Islet precursor cell (in vitro differentiated cells): ENCODE data around the gene XPO6.
"Not testable (repeated sequence)": the region's sequence is repeated elsewhere in the genome, so short reads cannot be mapped to it uniquely, and the experiment has no call there.

ENCODE experiments used
- DNase-seq: peaks from one replicate; pipeline ENCODE4 v3.0.0-alpha.2; 2018

XPO6 gene

DNA sequence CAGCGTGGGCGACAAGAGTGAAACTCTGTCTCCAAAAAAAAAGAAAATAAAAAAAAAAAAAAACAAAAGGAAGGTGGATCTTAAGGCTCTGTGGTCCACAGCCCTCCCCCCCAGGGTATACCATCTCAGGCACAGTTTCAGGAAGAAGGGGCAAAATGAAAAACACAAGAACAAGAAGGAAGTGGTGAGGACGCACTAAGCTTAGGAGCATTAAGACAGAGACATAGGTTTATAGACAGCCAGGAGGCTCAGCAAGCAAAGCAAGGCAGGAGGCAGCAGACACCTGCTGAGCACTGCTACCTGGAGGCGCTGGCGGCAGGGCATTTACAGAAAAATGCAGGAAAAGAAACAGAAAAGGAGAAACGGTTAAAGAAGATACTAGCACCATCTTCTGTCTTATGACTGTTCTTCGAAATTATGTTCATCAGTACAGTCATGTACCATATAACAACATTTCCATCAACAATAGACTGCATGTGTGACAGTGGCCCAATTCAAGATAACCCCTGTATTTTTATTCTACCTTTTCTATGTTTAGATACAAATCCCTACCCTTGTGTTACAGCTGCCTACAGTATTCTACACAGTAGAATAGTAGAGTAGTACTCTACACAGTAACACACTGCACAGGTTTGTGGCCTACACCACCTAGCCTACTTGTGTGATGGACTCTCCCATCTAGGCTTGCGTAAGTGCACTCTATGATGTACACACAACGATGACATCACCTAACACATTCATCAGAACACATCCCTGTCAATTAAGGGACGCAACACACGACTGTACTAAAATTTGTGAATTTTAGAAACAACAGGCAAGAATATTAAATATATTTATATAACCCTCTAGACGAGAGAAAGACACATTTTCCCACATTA lies 62.5 kb downstream of the XPO6 start:
- no peak for DNase-seq

DNA sequence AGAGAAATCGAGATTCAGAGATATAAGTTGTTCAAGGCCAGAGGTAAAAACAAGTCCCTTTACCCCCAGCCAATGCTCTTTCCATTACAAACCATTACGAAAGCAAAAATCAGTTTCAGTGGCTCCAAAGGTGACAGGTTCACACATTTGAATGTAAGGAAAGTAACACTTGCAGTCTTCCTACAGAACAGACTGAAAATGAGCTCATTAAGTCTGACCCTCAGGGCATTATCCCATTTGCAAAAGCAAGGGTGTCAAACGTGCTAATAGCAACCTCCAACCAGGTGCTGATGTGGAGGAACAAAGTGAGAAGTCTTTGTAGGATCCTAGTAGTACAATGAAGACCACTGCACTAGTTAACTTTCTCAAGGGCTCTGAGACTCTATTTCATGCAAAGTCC lies 65.2 kb downstream of the XPO6 start:
- DNase-seq = no peak

DNA sequence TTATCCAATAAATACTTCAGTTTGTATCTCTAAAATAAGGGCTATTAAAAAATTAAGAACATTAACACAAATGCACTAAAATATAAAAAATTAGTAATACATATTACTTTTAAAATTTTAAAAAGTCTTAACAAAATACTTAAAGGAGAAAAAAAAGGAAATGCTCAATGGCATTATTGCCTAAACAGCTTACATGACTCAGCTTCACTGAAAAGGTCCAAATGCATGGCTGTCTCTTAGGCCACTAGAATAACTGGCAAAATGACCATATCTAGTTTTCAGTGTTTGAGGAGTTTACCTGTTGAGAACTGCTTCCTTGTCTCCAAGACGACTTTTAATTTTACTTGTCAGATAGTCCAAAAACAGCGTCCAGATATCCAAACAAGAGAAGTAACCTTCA lies 66.0 kb downstream of the XPO6 start:
- DNase-seq = no peak

DNA sequence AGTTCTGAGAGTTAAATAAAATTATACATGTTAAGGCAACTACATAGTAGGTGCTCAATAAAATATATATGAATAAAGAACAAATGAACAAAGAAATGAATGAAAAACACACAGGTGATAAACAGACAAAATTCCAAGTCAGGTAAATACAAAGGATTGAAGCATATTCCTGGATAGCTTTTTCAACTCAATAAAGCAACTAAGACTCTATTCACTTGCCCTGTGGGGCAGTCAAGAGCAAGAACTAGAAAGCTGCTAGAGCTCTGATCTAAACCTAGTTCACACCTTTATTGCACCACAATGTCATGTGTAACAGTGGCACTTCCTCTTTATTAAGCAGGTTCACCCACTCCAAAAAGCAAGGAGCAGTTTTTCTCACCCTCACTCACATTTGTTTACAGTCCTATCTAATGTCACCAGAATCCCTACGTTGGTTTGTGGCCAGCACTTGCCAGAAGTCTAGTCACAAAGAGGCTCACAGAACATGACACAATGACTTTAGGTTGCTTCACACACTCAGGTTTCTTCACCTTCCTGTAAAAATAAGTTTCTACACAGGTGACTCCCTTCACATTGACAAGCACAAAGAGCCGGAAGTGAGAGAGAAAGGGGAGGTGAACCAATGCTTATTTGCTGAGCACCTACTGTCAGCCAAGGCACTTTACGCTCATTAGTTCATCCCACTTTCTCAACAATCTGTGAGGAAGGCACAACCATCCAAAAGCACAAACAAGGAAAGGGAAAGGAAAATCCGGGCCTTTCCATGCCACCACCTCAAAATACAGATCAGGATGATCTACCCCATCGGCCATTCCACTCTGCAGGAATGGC lies 70.8 kb downstream of the XPO6 start:
- no peak for DNase-seq

DNA sequence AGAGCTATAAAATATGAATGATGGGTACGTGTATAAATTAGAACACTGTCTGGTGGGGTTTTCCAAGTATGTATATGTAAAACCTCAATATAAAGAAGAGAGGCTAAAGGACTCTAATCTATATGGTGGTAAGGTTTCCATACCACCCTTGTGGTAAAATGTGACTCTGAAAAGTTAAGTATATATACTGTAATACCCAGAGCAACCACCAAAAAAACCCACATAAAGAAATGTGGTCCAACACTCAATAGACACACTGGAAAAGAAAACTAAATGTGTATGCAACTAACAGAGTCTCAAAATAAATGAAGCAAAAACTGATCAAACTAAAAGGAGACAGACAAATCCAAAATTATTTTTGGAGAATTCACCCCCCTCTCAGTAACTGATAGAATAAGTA lies 72.2 kb downstream of the XPO6 start:
- DNase-seq = no peak

DNA sequence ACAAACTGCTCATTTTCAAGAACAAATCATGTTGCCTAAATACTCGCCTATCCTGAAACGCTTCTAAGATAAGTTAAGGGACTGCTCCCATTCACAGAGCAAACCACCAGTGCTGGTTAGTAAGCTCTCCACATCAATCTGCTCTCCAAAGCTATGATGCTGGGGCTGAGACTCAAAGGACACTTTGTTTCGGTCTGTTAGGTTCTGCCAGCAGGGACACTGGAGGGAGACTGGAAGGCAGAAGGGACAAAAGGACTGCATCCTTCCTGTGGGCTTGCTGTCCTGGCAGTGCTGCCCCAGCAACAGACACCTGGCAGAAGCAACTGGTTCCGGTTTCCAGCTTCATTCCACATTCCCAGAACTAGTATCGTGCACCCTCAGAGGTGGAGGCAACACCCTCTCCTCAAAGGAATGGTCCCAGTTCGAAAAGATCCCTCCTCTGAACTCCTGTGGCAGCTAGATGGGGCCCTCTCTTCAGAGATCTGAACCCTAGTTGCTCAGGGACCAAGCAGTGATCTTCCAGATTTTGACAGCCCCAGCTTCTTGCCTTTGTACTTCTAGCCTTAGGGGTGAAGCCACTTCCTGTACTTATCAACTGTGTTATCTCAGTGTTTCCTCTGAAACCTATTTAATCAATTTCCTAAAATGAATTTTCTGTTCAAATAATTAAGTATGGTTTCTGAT lies 74.9 kb downstream of the XPO6 start:
- no peak for DNase-seq

DNA sequence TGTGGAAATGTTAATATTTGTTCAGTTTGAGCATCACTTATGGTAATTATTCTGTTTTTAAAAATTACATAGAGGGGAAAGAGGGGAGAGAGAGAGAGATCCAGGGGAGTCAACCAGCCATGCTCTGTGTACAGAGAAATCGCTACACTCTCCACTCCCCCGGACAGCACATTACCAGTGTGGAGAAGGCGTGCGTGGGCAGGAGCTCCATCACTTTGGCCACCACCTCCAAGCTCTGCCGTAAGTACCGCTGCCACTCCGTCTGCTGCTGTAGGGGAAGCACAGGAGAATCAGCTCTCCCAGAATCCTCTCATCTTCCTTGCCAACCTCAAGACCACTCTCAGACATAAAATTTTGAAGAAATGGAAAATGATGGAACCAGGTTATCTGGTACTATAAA lies 78.1 kb downstream of the XPO6 start:
- DNase-seq = no peak

DNA sequence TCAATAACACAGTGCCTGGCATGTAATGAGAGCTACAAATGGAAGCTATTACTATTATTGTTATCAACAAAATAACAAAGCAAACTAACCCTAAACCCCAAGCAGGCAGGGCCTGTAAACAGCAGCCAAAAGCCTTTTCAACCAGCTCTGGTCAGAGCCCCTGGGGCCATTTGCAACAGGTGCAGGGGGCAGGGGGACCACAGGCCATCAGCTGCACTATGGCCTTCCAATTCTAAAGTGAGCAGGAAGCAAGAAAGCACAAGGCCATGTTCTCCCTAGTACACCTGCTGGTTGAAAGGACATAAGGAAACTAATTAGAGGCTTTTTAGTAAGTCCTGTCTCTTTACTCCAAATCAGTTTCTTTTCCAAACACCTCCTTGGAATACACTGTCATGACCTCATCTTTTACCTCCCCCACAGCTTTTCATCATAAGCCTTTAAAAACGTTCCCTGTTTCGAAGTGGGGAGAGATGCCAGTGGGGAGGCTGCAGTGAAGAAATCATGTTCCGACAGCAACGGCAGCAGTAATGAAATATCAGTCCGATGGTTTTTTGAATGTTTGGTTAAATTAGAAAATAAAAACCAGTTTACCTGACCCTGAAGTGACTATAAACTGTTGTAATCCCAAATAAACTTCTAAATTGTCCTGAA lies 79.9 kb downstream of the XPO6 start:
- DNase-seq = no peak

DNA sequence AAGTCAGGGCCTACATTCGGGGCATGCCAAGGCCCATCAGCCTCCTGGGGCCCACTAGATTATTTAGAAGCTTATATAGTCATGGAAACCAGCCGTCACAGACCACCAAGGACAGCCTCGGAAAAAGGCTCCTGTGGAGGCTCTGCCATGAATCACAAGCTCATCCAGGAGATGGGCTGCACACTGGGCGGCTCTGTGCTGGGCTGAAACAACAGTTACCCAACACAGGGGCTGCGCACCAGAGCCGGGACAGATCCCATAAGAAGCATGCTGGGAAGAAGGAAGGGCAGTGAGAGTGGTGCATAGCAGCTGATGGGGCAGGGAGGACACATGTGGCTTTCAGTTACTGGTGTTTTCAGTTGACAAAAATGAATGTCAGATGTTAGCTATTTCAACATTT lies 80.6 kb downstream of the XPO6 start:
- no peak for DNase-seq

DNA sequence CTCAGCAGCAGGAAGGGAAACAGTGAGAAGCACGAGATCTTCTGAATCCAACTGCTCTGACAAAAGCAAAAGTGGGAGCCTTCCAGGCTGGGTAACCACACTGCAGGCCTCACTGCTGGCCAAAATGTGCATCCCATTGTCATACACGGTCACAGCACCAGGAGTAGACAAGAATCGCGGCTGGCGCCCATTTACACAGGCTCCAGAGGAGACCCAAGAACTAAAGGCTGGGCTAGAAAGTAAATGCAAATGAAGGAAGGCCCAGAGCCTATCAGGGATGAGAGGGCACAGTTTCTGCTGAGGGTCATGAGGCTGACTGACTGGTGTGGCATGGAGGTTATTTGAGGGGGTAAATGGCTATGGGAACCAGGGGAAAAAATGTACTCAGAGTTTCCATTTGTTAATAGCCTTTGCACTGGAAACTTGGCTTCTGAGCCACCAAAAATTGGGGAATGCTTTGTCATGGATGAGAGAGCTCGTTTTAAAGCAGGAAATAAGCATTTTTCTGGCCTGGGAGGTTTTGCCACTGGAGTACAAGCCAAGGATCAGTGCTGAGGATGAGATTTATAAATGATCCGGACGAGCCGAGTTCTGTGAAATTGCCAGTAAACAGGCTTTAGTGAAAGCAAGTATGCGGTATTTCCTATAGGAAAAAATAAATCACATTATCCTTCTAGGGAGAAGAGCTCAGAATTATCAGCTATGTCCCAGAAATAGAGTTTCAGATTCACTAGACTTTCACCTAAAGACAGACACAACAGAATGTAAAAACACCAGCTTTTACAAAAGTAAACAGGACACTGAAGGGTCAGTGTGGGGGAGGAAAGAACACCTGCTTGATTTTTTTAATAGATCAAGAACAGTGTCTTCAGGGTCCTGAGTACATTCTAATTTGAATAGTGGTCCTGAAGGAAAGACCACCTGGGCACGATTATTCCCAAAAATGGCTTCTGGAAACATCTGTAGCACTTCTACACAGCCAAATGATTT lies 81.4 kb downstream of the XPO6 start:
- no peak for DNase-seq

DNA sequence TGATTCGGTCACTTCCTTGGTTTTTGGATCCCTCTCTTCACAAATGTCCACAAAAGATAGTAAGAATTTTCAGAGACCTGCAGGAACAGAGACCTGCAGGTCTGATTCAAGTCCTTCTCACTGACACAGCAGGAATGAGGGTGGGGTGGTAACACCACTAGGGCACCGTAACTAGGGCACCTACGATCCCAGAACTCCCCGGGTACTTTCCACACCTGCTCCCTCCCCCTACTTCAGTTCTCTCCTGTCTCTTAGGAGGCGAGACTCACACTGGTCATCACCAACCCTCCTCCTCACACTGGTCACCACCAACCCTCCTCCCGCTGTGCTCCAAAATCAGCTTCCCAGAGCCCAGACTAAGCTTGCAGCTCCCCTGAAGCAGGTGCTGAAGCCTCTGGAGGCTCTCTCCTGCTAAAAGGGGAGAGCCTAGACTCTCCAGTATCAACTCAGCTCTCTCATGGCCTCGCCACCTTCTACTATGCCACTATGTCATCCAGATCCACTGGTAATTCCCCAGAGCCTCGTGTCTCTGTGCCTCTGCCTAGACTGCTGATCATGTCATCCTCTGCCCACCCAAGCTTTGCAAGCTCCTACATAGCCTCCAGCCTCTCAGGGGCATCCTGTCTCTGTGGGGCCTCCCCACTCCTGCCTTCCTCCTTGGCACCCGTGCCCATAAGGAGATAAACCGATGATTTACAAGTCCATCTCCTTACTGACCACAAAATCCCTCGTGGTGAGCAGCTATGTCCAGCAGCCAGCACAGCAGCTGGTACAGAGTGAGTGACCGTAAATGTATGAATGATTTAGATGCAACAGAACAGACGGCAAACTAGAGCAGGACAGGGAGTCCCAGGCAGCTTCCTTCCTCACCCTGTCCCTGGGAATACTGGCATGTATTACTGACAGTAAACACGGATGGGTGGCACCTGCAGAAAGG lies 84.8 kb downstream of the XPO6 start:
- DNase-seq = no peak

DNA sequence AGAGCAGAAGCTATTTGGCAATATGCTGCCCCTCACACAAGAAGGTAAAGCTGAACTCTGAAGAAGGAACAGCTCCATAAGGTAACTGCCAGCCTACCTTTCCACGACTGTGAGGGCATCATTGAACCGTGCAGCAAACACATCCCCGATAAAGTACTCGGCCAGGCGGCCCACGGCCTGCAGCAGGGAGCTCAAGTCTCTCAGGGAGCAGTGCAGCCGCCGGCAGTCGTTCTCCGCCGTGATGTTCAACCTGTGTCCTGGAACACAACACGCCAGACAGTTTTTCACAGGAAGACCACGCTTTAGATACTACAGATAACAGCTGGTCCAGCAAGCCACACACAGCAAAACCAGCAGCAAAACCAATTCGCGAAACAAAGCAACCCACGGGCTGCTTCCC lies 86.2 kb downstream of the XPO6 start:
- no peak for DNase-seq

DNA sequence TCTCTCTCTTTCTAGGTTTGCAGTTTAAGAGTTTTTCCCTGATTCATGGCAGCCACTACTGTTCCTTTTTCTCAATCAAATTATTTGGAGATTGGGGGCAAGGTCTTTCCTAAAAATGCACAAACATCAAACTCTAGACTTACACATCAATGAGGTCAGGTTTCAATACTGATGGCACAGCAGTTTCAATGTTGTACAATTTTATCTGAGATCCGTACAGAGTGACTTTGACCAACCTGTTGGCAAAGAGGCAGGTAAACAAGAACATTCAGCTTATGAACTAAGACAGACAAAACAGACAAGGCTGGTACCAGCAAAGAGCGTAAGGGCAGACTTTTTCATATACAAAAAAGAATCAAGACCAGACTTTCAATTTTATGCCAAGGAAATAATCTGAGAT lies 90.2 kb downstream of the XPO6 start:
- DNase-seq = no peak

DNA sequence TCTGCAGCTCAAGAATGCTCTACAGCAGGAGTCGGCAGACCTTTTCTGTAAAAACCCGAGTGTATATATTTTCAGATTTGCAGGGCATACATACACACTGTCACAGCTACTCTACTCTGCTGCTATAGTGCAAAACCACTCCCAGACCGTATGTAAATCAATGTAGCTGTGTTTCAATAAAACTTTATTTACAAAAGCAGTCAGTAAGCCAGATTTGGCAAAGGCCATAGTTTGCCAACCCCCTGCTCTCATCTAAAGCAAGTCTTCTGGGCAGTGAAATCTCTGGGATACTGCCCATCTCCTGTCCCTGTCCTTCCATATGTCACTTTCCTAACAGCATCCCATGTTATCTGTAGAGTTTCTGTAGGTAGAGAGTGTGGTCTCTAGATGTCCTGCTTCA lies 91.0 kb downstream of the XPO6 start:
- no peak for DNase-seq

DNA sequence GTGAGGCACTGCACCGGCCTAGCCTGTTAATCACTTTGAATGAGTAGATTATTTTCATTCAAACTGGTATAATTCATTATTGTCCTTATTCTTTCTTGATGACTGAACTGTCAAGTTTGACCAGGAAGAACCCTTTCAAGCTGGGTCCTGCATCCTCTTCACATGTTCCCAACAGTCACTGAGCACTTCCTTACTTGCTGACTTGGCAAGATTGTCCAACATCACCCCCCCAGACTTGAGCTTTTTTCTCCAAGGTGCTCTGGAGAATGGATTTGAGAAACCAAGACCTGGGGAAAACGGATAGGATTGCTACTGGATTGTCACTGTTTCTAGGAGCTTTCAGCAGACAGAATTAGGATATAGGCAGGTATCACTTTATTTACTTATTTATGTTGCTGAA lies 93.1 kb downstream of the XPO6 start:
- no peak for DNase-seq

DNA sequence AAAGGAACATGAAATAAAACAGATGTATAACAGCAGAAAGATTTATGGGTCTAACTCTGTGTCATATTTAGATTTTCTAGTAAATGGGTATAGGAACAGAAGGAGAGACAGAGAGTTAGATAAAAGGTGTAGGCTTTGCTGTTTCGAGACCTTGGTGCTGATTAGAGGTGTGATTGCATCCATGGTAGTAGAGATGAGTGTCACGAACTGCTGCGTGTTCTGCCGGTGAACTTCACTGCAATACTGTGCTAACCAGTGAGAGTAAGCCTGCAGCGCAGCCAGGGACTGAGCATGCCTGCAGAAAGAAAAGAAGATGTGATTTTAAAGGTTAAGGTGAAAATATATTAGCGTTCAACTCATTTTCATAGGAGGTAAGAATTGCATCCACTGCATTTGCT lies 94.6 kb downstream of the XPO6 start:
- no peak for DNase-seq

DNA sequence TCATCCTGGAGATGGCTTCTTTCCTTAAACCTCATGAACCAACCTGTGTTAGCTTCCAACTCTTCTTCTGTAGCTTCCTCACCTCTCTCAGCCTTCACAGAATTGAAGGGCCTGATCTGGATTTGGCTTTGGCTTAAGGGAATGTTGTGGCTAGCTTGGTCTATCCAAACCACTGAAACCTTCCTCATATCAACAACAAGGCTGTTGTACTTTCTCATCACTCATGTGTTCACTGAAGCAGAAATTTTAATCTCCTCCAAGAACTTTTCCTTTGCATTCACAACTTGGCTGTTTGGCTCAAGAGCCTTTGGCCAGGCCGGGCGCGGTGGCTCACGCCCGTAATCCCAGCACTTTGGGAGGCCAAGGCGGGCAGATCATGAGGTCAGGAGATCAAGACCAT lies 95.9 kb downstream of the XPO6 start:
- DNase-seq = not testable (repeated sequence)

DNA sequence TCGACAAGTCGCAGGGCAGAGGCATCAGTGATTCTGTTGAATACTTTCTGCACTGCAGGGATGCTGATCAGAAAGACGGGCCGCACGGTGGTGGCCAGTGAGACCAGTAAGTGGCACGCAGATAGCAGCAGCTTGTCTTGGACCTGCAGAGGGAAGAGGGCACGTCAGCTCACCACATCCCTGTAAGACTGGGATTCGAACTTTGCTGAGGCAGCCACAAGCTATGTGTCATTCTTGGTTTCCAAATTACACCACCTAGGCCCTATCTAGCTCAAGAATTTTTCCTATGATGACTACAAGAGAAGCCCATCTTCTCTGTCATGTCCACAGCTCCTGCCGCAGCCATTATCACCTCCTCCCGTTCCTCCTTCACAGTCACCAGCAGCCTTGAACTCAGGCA lies 98.9 kb downstream of the XPO6 start:
- no peak for DNase-seq

DNA sequence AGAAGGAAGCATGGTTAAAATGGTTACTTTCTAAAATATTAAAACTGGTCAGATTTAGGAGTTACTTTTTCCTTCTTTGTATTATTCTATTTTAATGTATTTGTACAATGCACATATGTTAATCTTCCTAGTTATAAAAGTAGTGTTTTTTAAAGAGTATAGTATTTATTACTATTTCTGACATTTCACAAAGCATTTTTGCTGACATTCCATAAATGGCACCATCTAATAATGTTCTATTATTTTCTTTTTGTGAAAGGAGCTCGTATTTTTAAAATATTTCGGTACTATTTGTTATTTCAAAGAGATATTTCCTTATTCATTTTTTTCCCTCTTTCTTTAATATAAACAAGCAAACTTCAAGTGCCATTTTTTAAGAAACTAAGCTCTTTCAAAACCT lies 100.8 kb downstream of the XPO6 start:
- no peak for DNase-seq

DNA sequence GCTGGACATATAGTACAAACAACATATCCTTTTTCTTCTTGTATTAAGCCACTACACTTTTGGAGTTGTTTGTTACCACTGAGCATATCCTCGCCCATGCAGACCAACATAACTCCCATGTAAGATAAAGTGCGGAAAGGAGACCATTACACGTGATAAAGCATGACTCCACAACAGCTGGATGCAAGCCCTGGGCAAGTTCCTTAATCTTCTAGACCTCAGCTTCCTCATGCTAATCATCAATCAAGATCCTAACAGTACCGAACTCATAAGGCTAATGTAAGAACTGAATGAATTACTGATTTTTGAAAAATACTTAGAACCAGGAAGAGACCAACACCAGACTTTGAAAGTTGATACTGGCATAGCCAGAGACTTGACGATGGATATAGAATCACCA lies 101.3 kb downstream of the XPO6 start:
- DNase-seq = no peak

DNA sequence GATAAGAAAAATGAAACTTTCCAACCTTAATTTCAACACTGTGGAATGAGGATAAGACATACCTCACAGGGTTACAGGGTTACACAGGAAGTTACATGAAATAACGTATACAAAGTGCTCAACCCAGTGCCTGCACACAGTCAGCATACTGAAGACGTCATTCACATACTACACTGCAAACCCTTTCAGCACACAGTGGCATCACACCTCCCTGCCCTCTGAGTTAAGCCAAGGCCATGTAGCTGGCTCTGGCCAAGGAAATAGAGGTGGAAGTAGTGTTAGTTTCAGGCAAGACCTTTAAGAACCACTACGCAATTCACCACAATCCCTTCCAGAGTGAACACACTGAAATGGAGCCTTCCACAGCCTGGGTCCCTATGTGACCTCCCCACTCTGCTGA lies 101.7 kb downstream of the XPO6 start:
- DNase-seq = no peak
